ENCODE results near the gene TUFT1.
"Not testable (repeated sequence)": the region's sequence is repeated elsewhere in the genome, so short reads cannot be mapped to it uniquely, and the experiment has no call there.

TUFT1 gene

DNA sequence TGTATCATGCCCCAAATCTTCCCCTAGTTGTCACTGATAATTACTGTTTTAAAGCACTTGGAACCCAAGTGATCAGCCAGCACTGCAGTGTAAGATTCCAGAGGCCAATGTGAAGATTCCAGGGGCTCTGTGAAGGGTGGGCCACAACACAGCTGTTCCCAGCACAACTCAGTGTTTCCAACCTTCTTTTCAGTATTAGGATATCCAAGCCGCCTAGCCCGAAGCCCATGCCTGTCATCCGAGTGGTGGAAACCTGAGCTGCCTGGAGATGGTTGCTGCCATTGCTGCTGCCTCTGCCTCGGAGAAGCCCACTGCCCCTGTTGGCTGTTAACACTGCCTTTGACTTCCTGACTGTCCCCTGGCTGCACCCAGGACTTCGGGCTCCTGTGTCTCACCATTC is 41.3 kb downstream of the TUFT1 start:
- no peak for DNase-seq (ENCODE audit: low read depth in 2 of 2)

DNA sequence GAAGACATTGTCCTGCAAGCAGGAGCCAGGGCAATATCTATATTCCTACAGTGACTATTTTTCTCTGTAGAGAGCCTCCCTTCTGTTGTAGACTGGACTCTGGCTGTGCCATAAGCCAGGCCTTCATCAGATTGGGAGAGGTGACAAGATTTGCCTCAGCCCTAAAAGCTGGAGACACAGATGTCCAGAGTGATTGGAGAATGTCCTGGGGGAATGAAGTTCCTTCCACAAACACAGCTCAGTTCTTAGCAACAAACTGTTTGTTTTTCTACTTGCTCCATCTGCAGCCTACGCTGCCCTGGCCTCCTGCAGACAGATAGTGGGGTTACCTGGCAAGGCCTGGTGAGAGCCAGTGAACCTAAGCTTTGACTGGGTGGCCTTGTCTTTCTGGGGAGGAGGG is 41.8 kb downstream of the TUFT1 start:
- DNase-seq (ENCODE audit: low read depth in 2 of 2) = no peak

DNA sequence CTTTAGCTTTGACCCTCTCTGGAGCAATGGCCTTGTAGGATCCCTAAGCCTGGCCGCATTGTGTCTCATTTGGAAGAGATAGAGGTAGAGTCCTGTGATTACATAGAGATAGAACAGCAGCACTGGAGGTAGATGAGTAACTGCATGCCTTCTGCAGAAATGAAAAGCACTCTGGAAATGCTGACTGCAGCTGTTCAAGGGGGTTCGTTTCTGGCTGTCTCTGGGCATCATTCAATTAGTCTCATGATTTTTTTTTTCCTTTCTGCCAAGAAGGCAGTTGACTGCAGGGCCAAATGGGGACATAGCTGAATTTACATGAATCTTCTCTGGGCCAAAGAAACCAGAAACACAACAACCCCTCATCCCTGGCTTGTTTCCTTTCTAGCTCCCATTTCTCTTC is 43.7 kb downstream of the TUFT1 start:
- no peak for DNase-seq (ENCODE audit: low read depth in 2 of 2)

DNA sequence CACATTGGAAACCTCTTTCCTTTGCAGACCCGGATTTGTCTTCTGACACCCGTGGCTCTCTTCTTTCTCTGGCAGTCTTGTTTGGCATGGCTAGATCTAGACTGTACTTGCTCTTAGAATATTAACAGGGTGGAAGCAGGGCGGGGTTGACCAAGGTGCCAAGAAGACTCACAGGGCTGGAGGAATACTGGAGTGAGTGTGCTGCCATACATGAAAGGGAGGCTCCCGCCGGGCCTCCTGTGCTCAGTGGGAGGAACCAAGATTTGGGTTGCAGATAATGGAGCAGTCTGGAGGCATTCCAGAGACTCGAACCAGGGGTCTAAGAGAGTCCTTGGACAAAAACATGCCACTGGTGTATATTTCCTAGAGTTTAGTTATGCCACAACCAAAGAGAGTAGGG is 44.2 kb downstream of the TUFT1 start:
- DNase-seq (ENCODE audit: low read depth in 2 of 2) = no peak

DNA sequence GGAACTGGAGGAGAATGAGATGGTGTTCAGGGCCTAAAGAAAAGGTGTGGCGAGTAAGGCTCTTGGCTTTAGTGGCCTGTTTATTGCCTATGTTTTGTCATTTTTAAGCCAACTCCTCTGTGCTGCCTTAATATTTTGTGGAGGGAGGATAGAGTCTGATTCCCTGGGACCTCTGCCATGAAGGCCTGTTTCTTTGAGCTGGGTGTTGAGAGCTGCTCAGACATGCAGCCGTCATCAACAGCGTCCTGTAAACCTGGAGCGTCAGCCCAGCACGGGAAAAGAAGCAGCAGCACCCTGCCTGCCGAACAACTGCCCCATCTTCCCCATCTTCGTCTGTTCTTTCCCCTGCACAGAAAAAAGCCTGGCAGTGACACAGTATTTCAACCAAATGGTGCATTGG is 44.7 kb downstream of the TUFT1 start:
- DNase-seq (ENCODE audit: low read depth in 2 of 2) = no peak

DNA sequence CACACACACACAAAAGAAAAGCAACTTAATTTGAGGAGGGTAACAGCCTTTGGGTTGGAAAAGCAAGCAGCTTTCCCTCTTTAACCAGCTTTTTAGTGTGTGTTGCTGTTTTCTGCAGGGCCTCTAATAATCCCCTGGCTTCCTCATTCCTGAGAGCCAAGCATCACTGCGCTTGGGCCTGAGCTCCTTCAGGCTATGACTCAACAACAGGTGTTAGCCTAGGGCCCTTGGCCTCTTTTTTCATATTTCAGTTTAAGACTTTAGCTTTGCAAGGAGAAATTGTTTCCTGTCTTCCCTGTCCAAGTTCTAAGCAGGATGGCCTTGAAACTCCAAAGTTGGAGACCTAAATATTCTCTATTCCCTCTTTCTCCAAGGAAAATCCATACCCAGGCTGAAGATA is 45.5 kb downstream of the TUFT1 start:
- no peak for DNase-seq (ENCODE audit: low read depth in 2 of 2)

DNA sequence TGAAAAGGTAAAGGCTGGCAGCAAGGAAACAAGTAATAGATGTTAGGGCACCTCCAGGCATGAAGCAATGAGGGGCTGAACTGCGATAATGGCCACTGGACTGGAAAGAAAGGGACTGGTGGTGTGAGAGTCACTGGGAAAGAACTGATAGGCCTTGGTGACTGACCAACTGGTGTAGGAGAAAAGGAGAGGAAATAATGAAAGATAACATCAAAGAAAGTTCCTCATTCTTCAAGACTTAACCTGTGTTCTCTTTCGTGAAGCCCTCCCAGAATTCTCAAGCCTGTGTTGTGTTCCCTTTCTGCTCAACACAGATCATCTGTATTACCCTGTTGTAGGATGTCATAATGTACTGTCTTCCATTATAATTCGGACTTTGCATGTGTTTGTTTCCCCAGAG is 50.9 kb downstream of the TUFT1 start:
- no peak for DNase-seq (ENCODE audit: low read depth in 2 of 2)

DNA sequence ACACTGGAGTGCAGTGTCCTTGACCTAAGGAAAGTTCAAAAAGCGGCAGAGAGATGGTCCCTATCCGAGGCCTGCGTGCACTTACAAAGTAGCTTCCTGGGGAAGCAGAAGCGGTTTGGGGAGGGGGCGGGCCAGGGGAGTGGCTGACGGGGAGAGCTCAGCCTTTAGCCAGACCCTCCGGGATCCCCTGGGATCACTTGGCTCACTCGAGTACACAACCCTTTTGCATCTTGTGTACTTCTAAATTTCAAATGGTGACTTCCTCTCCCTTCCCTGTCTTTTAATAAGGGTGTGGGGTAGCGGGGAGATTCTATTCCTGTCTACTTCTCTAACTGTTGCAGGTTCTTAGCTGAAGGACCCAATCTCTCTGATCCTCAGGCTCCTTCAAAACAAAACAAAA is 53.6 kb downstream of the TUFT1 start:
- no peak for DNase-seq (ENCODE audit: low read depth in 2 of 2)

DNA sequence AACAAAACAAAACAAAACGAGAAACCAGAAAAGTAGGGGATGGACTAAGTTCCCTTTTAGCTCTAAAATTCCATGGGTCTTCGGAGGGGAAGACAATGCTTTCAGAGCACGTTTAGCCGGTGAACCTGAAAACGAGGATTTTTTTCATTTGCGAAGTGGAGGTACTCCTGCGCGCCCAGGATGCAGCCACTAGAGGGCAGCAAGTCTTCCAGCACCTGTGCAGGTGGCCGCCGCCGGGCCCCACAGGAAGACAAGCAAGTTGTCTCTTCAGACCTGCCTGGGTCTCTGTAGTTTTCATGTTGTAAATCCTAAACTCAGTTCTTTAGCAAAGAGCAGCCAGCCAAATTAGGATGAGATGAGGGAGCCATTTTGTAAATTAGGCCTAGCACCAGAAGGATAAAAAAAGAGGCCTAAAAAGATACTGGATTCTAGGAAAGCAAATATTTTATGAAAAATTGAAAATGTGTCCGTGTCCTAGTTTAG is 54.1 kb downstream of the TUFT1 start:
- peak; percentile 71 to 77 for DNase-seq (ENCODE audit: low read depth in 2 of 2)

DNA sequence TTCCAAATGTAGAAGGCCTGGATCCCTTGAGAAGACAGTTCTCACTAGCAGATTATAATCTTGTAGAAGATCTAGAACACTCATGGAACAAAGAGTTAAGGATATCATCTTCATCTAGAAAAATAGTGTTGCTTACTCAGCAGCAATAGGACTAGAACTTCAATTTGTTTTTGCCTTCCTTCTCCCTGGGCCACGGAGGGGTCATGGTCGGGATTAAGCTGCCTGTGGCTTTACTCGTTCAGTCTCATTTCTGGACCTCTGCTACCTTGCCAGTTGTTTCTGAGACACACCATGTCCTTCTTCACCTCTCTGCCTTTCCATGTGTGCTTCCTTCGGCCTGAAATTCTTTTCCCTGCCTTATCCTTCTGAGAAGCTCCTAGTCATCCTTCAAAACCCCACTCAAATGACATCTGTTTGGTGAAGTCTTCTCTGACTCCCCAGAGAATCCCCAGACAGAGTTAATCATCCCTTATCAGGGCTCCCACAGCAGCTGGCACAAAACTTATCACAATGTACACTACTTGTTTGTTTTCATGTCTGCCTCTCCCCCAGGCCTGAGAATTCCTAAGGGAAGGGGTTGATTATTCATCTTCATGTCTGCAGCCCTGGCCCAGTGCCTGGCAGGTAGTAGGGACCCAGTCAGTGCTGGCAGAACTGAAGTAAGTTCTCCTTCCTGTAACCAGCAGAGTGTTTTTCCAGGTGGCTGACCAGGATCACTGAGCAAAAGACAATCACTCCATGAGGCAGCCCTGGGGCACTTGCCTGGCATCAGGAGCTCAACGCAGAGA is 56.3 kb downstream of the TUFT1 start:
- no peak for DNase-seq (ENCODE audit: low read depth in 2 of 2)

DNA sequence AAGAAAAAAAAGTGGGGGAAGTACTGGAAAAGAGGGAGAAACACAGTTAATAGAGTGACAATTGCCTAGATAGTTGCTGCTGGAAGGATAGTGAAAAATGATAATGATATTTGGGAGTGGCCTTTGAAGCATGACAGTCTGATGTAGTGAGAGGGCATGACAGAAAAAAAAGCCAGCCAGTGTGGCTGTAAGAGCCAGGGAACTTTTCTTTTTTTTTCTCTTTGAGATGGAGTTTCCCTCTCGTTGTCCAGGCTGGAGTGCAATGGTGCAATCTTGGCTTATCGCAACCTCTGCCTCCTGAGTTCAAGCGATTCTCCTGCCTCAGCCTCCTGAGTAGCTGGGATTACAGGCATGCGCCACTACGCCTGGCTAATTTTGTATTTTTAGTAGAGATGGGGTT is 62.4 kb downstream of the TUFT1 start:
- not testable (repeated sequence) for DNase-seq (ENCODE audit: low read depth in 2 of 2)

DNA sequence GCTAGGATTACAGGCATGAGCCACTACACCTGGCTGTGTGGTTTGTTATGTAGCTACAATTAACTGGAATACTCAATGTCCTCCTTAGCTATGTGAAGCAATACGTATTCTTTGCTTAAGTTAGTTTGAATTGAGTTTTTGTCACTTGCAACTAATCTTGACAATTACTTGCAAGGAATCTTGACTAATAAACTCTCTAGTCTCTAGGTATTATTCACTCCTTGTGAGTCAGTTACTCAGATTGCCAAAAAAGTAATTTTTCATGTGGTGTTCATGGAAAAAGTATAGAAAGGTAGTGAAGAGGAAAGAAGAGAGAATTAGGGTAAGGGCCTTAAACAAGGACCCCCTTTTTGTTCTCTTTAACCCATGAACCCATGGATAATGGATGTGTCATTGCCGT is 64.2 kb downstream of the TUFT1 start:
- DNase-seq (ENCODE audit: low read depth in 2 of 2) = no peak

DNA sequence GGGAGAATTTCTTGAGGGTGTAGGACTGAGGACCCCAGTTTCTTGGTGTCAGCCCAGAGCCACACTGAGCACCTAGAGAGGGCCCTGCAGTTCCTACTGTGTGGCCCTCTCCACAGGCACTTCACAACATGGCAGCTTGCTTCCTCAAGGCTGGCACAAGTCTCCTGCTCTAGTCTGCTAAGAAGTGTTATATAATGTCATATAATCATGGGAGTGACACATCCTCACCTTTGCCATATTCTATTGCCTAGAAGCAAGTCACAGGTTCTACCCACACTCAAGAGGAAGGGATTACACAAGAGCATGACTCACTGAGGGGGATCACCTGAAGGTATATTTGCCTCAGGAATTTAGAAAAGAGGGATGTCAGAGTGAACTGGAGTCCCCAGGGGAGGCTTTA is 66.3 kb downstream of the TUFT1 start:
- DNase-seq (ENCODE audit: low read depth in 2 of 2) = no peak

DNA sequence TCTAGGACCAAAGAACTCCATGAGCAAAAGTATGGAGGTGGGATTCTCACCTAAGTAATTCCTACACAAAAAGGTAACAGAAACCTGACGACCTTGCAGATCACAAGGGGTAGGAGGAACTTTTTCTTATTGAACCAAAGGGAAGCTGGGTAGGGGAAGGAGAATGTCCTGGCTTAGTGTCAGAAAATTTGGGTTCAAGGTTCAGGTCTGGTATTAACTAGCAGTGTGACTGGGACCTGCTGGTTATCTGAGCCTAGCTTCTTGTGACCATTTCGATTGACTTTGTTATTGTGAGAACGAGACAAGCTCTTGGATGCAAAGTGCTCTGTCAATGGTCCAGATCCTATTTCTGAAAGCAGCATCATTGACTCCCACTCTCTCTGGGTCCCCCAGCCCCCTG is 66.7 kb downstream of the TUFT1 start:
- DNase-seq (ENCODE audit: low read depth in 2 of 2) = no peak

DNA sequence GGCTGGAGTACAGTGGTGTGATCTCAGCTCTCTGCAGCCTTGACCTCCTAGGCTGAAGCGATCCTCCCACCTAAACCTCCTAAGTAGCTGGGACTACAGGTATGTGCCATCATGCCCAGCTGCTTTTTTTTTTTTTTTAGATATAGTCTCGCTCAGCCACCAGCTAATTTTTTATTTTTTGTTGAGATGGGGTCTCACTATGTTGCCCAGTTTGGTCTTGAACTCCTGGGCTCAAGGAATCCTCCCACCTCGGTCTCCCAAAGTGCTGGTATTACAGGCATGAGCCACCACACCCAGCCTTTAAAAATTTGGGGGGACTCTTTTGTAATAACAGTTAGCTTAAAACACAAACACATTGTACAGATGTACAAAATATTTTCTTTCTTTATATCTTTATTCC is 70.0 kb downstream of the TUFT1 start:
- no peak for DNase-seq (ENCODE audit: low read depth in 2 of 2)

DNA sequence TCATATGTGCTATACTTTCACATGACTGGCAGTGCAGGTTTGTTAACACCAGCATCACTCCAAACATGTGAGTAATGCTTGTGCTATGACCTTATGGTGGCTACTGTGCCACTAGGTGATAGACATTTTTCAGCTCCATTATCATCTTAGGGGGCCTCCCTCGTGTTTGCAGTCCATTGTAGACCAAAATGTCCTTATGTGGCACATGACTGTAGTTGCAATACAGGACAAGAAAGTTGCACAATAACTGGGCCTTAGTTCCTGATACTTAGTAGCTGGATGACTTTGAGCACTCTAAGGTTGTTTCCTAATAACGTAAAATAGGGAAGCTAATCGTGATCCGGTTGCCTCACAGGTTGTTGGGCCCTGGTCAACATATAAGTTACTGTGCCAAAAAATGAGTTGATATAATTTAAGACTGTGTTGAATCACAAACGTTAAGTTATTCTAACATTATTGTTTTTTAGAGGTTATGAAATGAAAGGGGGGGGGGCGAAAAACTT is 71.2 kb downstream of the TUFT1 start:
- DNase-seq (ENCODE audit: low read depth in 2 of 2) = no peak

DNA sequence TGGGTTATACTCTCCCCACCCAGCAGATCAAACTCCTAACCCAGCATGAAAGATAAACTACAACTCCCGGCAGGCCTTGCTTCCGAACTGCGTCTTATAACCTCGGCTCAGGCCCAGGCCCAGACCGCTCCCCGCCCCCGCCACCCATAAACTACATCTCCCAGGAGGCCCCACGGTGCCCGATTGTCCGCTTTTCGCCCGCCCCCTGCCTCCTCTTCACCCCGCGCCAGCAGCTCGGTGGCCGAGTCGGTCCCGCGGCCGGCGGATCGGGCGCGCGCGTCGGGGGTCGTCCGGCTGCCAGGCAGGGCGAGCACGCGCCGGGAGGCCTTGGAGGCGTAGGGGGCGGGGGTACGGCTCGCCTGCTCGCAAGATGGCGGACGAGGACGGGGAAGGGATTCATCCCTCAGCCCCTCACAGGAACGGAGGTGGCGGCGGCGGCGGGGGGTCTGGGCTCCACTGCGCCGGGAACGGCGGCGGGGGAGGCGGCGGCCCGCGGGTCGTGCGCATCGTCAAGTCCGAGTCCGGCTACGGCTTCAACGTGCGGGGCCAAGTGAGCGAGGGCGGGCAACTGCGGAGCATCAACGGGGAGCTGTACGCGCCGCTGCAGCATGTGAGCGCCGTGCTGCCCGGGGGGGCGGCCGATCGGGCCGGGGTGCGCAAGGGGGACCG is 71.9 kb downstream of the TUFT1 start, which contains the start of gene SNX27:
Gene SNX27, plus strand, starts transcription at position 219 of the 669 bp plus-strand sequence. Its CDS starts 152 bp downstream, at position 371.
- peak; percentile 81 to 85 for DNase-seq (ENCODE audit: low read depth in 2 of 2)

DNA sequence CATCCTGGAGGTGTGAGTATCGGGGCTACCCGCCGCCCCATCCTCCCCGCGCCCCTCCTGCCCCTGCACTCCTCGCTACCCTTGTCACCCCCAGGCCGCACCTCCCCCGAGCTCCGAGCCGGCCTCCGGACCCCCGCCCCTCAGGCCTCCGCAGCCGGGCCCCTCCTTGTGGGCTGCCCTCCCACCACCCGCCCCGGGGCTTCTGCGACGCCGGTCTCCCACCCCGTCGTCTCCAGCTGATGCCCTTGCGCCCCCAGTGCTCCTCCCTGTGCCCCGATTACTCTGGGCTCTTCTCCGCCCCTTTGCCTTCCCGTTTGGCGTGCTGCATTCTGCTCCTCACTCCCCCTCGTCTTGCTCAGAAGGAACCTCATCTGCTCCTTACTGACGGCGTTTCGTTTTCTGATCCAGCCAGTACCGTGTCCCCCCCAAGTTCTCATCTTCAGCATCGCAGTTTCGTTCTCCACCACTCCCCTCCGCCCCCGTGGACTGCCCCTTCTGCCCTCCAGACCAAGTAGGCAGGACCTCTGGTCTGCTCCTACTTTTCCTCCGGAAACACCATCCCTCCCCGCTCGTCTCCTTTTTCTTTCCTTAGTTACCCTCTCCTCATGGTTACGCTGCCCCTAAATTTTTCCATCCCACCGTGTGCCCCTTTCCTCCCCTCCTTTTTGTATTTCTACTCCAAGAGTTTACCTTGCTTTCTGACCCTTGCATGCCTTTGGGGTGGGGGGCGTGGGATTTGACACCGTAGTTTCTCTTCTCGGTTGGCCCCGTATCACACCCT is 72.6 kb downstream of the TUFT1 start:
- DNase-seq (ENCODE audit: low read depth in 2 of 2) = peak in 1 of 2 donors; percentile 8

DNA sequence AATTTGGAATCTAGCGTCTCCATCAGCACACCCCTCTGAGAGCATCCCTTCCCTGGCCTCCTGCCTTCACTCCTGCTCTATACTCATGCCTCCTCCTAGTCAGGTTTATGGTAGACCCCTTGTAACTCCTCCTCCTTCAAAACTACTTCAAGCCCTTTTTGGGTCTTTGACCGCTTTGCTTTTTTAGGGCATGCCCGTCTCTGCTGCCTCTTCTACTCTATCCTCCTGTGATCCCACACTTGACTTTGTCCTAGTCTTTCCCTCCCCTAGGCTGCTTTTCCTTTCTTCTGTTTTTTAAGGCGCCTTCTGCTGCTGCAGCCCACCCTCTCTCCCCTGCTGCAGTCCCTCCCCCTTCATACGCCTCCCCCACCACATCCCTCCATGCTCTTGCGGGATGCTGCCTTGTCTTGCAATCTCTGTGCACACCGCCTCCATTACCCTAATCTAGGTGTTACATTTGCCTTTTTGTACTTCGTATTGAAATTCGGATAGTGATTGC is 73.2 kb downstream of the TUFT1 start:
- DNase-seq (ENCODE audit: low read depth in 2 of 2) = no peak

DNA sequence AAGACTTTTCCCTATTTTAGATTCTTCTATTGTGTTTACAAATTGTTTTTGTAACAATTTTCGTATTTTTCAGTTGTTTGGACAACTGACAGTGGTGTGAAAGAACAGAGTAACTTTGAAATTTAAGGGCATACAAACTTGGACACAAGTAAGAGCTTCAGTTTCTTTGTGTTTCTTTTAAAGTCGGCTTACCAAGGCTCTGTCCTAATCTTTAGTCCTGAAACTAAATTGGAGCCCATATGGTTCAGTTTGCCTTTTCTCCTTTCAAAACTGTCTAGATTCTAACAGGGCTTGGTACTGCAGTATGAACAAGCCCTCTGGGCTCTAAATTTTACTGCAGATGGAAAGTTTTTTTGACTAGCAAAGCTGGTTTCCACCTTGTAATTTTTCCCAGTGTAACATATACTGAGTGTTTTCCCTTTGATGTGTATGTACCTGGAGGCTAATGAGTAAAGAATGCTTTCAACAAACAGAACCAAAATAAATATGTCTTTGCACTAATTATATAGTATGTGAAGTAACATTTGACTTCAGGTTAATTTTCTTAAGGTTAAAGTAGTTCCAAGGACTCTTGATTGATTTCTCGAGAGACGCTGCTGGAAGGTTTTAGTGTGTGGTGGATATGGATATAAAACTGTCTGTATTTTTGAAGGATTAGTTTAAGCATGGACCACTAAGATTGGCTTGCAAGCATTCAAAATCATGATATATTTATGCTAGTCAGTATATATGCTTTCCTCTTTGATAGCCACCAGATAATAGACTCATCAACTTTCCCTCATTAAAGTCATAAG is 75.8 kb downstream of the TUFT1 start:
- DNase-seq (ENCODE audit: low read depth in 2 of 2) = no peak

DNA sequence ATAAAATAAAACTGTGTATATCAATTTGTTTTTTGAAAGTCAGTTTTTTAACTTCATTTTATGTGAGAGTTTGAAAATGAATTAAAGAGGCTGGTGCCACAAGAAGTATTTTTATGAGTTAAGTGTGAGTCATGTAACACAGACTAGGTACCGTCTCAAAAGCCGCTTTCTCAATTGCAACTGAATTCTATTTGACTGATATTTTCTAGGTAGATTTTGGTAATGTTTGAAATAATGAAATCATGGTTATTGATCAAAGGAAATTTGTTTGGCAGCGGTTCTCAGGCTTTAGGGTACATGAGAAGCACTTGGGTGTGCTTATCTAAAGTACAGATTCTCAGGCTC is 76.4 kb downstream of the TUFT1 start:
- DNase-seq (ENCODE audit: low read depth in 2 of 2) = no peak

All from stimulated activated CD8-positive, alpha-beta memory T cell treated with anti-CD3 and anti-CD28 coated beads, Interleukin-7, amount 100 ng/mL, for 4 hours (primary cell).